HepG2 (cell line): ENCODE results near the gene HIVEP2. TPM values are rescaled to one million over a fixed set of nuclear protein-coding genes. Genes with fewer than 3 reads are reported as not detected.
A peak's percentile ranks its signal among the peaks of the same experiment; 100 is the strongest.

ENCODE experiments used
- FLYWCH1 ChIP-seq: sonication (generic); formaldehyde crosslinking; IDR thresholded peaks from 2 replicates; pipeline ENCODE4 v1.8.1; 2023; ENCODE audit warnings: mild to moderate bottlenecking, missing genetic modification reagents
- GATAD1 ChIP-seq: IDR thresholded peaks from 2 replicates; pipeline ENCODE4 v1.6.1; 2016; ENCODE audit warnings: missing genetic modification reagents, missing compliant biosample characterization
- JDP2 ChIP-seq: sonication (generic); formaldehyde crosslinking; IDR thresholded peaks from 2 replicates; pipeline ENCODE4 v1.8.1; 2022; ENCODE audit warnings: missing genetic modification reagents, borderline replicate concordance
- MLLT10 ChIP-seq: sonication (generic); formaldehyde crosslinking; IDR thresholded peaks from 2 replicates; pipeline ENCODE4 v1.4.0; 2020; ENCODE audit warnings: missing genetic modification reagents
- MLXIP ChIP-seq: sonication (generic); formaldehyde crosslinking; IDR thresholded peaks from 2 replicates; pipeline ENCODE4 v1.9.0; 2021; ENCODE audit warnings: missing genetic modification reagents, borderline replicate concordance
- SNAPC2 ChIP-seq: sonication (generic); formaldehyde crosslinking; IDR thresholded peaks from 2 replicates; pipeline ENCODE4 v1.8.1; 2022; ENCODE audit warnings: mild to moderate bottlenecking, missing genetic modification reagents
- STAG1 ChIP-seq: sonication (generic); formaldehyde crosslinking; IDR thresholded peaks from 2 replicates; pipeline ENCODE4 v1.4.0; 2020; ENCODE audit warnings: missing genetic modification reagents
- XRCC5 ChIP-seq: fragments of 200-400 bp; formaldehyde crosslinking; optimal IDR thresholded peaks from 2 replicates; pipeline ENCODE3; 2017; ENCODE audit warnings: mild to moderate bottlenecking, low read length
- ZBTB2 ChIP-seq: sonication (generic); formaldehyde crosslinking; IDR thresholded peaks from 2 replicates; pipeline ENCODE4 v1.8.0; 2022; ENCODE audit warnings: low read depth, missing genetic modification reagents
- ZNF224 ChIP-seq: sonication (generic); formaldehyde crosslinking; IDR thresholded peaks from 2 replicates; pipeline ENCODE4 v1.5.0; 2020; ENCODE audit warnings: mild to moderate bottlenecking, missing genetic modification reagents
- ZNF30 ChIP-seq: sonication (generic); formaldehyde crosslinking; IDR thresholded peaks from 2 replicates; pipeline ENCODE4 v1.5.0; 2020; ENCODE audit warnings: mild to moderate bottlenecking, missing genetic modification reagents
- ZNF331 ChIP-seq: sonication (generic); formaldehyde crosslinking; IDR thresholded peaks from 2 replicates; pipeline ENCODE4 v1.4.0; 2020; ENCODE audit warnings: missing genetic modification reagents
- ZNF720 ChIP-seq: sonication (generic); formaldehyde crosslinking; IDR thresholded peaks from 2 replicates; pipeline ENCODE4 v1.4.0; 2020; ENCODE audit warnings: missing genetic modification reagents
- ZNF766 ChIP-seq: sonication (generic); formaldehyde crosslinking; IDR thresholded peaks from 2 replicates; pipeline ENCODE4 v1.5.0; 2020; ENCODE audit warnings: missing genetic modification reagents, borderline replicate concordance
- ZNF83 ChIP-seq: sonication (generic); formaldehyde crosslinking; IDR thresholded peaks from 2 replicates; pipeline ENCODE4 v1.4.0; 2020; ENCODE audit warnings: missing genetic modification reagents, mild to moderate bottlenecking, borderline replicate concordance
- polyA plus RNA-seq, 8 experiments: library from polyadenylated mRNA; depleted of rRNA in 3 of 8; stranded (reverse) in 7 of 8; unstranded in 1 of 8; fragments of >200 nt; fragmentation: Illumina TruSeq in 4 of 8; extraction: Trizol in 4 of 8; gene quantifications; 2 replicates each; pipeline versions ENCODE4 v1.2.1 to v1.2.3, GENCODE V29; 2011 to 2016; ENCODE audit warnings: low read depth in 4 of 8, missing spikeins in 1 of 8, mixed read lengths in 1 of 8; ENCODE audit not compliant: insufficient read depth in 1 of 8
- total RNA-seq, 5 experiments: library from RNA; depleted of rRNA; stranded (reverse); fragments of >200 nt; fragmentation: Illumina TruSeq; extraction: Trizol; gene quantifications; 2 replicates each; pipeline ENCODE4 v1.2.3, GENCODE V29; 2016; ENCODE audit warnings: low read depth in 1 of 5
- TF ChIP-seq, protein P1 (sequence below): sonication (generic); formaldehyde crosslinking; IDR thresholded peaks from 2 replicates; pipeline ENCODE4 v1.5.0; 2020; ENCODE audit warnings: mild to moderate bottlenecking, missing genetic modification reagents, borderline replicate concordance
- TF ChIP-seq, protein P2 (sequence below): sonication (generic); formaldehyde crosslinking; IDR thresholded peaks from 2 replicates; pipeline ENCODE4 v1.8.1; 2023; ENCODE audit warnings: mild to moderate bottlenecking, missing genetic modification reagents
- TF ChIP-seq, protein P3 (sequence below): sonication (generic); formaldehyde crosslinking; IDR thresholded peaks from 2 replicates; pipeline ENCODE4 v1.8.0; 2022; ENCODE audit warnings: mild to moderate bottlenecking, missing genetic modification reagents, borderline replicate concordance

HIVEP2 gene
- total and polyA plus RNA-seq, 2 of the 13 experiments (the other 11 are each of a cell fraction or from before 2014, with no cell fraction given), result 3.4 to 12.9 TPM

GRCh38 chr6:142946181-142946923, 1.4 kb upstream of the HIVEP2 start (continued):
- TF ChIP-seq ZNF224 (CRISPR knock-in tag), result 0 out of 2 replicates have a peak, but pooled peaks have one; percentile 21
- no peak for TF ChIP-seq ZNF766 (CRISPR knock-in tag)
- TF ChIP-seq STAG1 (CRISPR knock-in tag), result peak; percentile 28; the same call in 1 of the 2 replicates
- TF ChIP-seq SNAPC2, result 0 out of 2 replicates have a peak, but pooled peaks have one; percentile 20
- TF ChIP-seq ZBTB2 (CRISPR knock-in tag), result no peak
- TF ChIP-seq, protein P1, sequence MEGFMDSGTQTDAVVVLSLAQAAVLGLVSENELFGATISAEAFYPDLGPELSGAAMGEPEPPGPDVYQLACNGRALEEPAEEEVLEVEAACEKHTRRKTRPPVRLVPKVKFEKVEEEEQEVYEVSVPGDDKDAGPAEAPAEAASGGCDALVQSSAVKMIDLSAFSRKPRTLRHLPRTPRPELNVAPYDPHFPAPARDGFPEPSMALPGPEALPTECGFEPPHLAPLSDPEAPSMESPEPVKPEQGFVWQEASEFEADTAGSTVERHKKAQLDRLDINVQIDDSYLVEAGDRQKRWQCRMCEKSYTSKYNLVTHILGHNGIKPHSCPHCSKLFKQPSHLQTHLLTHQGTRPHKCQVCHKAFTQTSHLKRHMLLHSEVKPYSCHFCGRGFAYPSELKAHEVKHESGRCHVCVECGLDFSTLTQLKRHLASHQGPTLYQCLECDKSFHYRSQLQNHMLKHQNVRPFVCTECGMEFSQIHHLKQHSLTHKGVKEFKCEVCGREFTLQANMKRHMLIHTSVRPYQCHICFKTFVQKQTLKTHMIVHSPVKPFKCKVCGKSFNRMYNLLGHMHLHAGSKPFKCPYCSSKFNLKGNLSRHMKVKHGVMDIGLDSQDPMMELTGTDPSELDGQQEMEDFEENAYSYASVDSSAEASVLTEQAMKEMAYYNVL (CRISPR knock-in tag), result peak; percentile 65; the same call in 1 of the 2 replicates
- no peak for TF ChIP-seq ZNF720 (CRISPR knock-in tag)
- no peak for TF ChIP-seq ZNF30 (CRISPR knock-in tag)
- TF ChIP-seq, protein P2, sequence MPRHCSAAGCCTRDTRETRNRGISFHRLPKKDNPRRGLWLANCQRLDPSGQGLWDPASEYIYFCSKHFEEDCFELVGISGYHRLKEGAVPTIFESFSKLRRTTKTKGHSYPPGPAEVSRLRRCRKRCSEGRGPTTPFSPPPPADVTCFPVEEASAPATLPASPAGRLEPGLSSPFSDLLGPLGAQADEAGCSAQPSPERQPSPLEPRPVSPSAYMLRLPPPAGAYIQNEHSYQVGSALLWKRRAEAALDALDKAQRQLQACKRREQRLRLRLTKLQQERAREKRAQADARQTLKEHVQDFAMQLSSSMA, result no peak
- no peak for TF ChIP-seq FLYWCH1 (CRISPR knock-in tag)
- no peak for TF ChIP-seq MLLT10
- TF ChIP-seq, protein P3, sequence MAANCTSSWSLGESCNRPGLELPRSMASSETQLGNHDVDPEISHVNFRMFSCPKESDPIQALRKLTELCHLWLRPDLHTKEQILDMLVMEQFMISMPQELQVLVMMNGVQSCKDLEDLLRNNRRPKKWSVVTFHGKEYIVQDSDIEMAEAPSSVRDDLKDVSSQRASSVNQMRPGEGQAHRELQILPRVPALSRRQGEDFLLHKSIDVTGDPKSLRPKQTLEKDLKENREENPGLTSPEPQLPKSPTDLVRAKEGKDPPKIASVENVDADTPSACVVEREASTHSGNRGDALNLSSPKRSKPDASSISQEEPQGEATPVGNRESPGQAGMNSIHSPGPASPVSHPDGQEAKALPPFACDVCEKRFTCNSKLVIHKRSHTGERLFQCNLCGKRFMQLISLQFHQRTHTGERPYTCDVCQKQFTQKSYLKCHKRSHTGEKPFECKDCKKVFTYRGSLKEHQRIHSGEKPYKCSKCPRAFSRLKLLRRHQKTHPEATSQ (CRISPR knock-in tag), result no peak
- TF ChIP-seq MLXIP, result no peak
- no peak for TF ChIP-seq ZNF83
- no peak for TF ChIP-seq JDP2 (CRISPR knock-in tag)
- no peak; the same call in 1 of the 2 replicates for TF ChIP-seq GATAD1 (CRISPR knock-in tag)
- no peak for TF ChIP-seq ZNF331 (CRISPR knock-in tag)
- peak; percentile 77 for TF ChIP-seq XRCC5
